IPS-20b (cell line): ENCODE results near the gene SLC25A36.
"Not testable (repeated sequence)": the region's sequence is repeated elsewhere in the genome, so short reads cannot be mapped to it uniquely, and the experiment has no call there.

ENCODE experiments used
- H3K27ac ChIP-seq: one replicate; pipeline ENCODE4 v1.5.1; 2013; ENCODE audit warnings: low read length
- H3K27me3 ChIP-seq: 2 replicates; pipeline ENCODE4 v1.6.1; 2013; ENCODE audit warnings: mild to moderate bottlenecking, low read length, inconsistent platforms; ENCODE audit not compliant: insufficient read depth
- H3K36me3 ChIP-seq: 2 replicates; pipeline ENCODE4 v1.6.1; 2013; ENCODE audit warnings: low read depth, mild to moderate bottlenecking, inconsistent platforms, low read length, moderate library complexity; ENCODE audit not compliant: insufficient read depth
- H3K4me1 ChIP-seq: 2 replicates; pipeline ENCODE4 v1.6.1; 2013; ENCODE audit warnings: mild to moderate bottlenecking, control low read depth, inconsistent platforms, low read length, moderate library complexity; ENCODE audit not compliant: insufficient read depth
- H3K4me3 ChIP-seq: 2 replicates; pipeline ENCODE4 v1.5.1; 2013; ENCODE audit warnings: mild to moderate bottlenecking, low read length, inconsistent platforms
- H3K9ac ChIP-seq: 2 replicates; pipeline ENCODE4 v1.6.1; 2013; ENCODE audit warnings: low read depth, mild to moderate bottlenecking, inconsistent platforms, low read length, moderate library complexity
- H3K9me3 ChIP-seq: 2 replicates; pipeline ENCODE4 v1.6.1; 2013; ENCODE audit warnings: mild to moderate bottlenecking, low read depth, low read length, inconsistent platforms; ENCODE audit not compliant: insufficient read depth

SLC25A36 gene

GRCh38 chr3:140953028-140953960 lies 11.7 kb downstream of the SLC25A36 start:
- Histone ChIP-seq H3K4me1 (peaks cover 15% of the 10 kb centered on the region; the same call in 1 of the 2 replicates), H3K4me3 (no peak overlapping the region), H3K36me3 (peaks cover 27% of the 10 kb centered on the region), H3K9me3 (no peaks in the 10 kb centered on the region), H3K9ac (no peak overlapping the region), H3K27me3 (no peaks in the 10 kb centered on the region), H3K27ac (no peak overlapping the region)

GRCh38 chr3:140954576-140954975 lies 12.9 kb downstream of the SLC25A36 start:
- Histone ChIP-seq H3K4me1 (peaks cover 15% of the 10 kb centered on the region; the same call in 1 of the 2 replicates), H3K9me3 (no peaks in the 10 kb centered on the region), H3K4me3 (no peak overlapping the region), H3K9ac (no peak overlapping the region), H3K27me3 (no peaks in the 10 kb centered on the region), H3K27ac (no peak overlapping the region), H3K36me3 (peaks cover 28% of the 10 kb centered on the region; the same call in 1 of the 2 replicates)

- H3K4me1 ChIP-seq, result peaks cover 7% of the 10 kb centered on the region; the same call in 1 of the 2 replicates
- no peak overlapping the region for H3K9ac ChIP-seq
- H3K27me3 ChIP-seq, result no peaks in the 10 kb centered on the region
- peaks cover 39% of the 10 kb centered on the region for H3K36me3 ChIP-seq
- no peaks in the 10 kb centered on the region for H3K9me3 ChIP-seq
- no peak overlapping the region for H3K4me3 ChIP-seq
- no peak overlapping the region for H3K27ac ChIP-seq
Measured at GRCh38 chr3:140955645-140956044, 14.0 kb downstream of the SLC25A36 start.

GRCh38 chr3:140956058-140956835 lies 14.6 kb downstream of the SLC25A36 start:
- H3K9me3 ChIP-seq, result no peaks in the 10 kb centered on the region
- no peak overlapping the region for H3K9ac ChIP-seq
- H3K27ac ChIP-seq, result no peak overlapping the region
- peaks cover 45% of the 10 kb centered on the region for H3K36me3 ChIP-seq
- no peaks in the 10 kb centered on the region for H3K27me3 ChIP-seq
- H3K4me3 ChIP-seq, result no peak overlapping the region
- peaks cover 7% of the 10 kb centered on the region; the same call in 1 of the 2 replicates for H3K4me1 ChIP-seq

GRCh38 chr3:140972833-140973232 lies 31.2 kb downstream of the SLC25A36 start:
- Histone ChIP-seq H3K27me3 (no peaks in the 10 kb centered on the region), H3K4me1 (no peaks in the 10 kb centered on the region), H3K9me3 (no peaks in the 10 kb centered on the region), H3K27ac (no peak overlapping the region), H3K36me3 (peaks cover 51% of the 10 kb centered on the region), H3K9ac (no peak overlapping the region), H3K4me3 (no peak overlapping the region)

GRCh38 chr3:140974900-140975299 lies 33.3 kb downstream of the SLC25A36 start:
- no peak overlapping the region for H3K27ac ChIP-seq
- no peaks in the 10 kb centered on the region for H3K27me3 ChIP-seq
- H3K36me3 ChIP-seq, result peaks cover 58% of the 10 kb centered on the region
- H3K4me3 ChIP-seq, result no peak overlapping the region
- H3K9ac ChIP-seq, result no peak overlapping the region
- H3K4me1 ChIP-seq, result no peaks in the 10 kb centered on the region
- H3K9me3 ChIP-seq, result no peaks in the 10 kb centered on the region

GRCh38 chr3:140980663-140981062 lies 39.0 kb downstream of the SLC25A36 start:
- H3K4me3 ChIP-seq, result no peak overlapping the region
- no peak overlapping the region for H3K9ac ChIP-seq
- H3K9me3 ChIP-seq, result no peaks in the 10 kb centered on the region
- H3K27ac ChIP-seq, result no peak overlapping the region
- H3K4me1 ChIP-seq, result no peaks in the 10 kb centered on the region
- peaks cover 27% of the 10 kb centered on the region for H3K36me3 ChIP-seq
- H3K27me3 ChIP-seq, result no peaks in the 10 kb centered on the region

GRCh38 chr3:140987792-140988191 lies 46.2 kb downstream of the SLC25A36 start:
- not testable (repeated sequence) for H3K27me3 ChIP-seq, H3K4me3 ChIP-seq, H3K9ac ChIP-seq, H3K4me1 ChIP-seq, H3K36me3 ChIP-seq, H3K27ac ChIP-seq, H3K9me3 ChIP-seq

- no peak overlapping the region for H3K27ac ChIP-seq
- no peak overlapping the region for H3K4me3 ChIP-seq
- H3K4me1 ChIP-seq, result no peaks in the 10 kb centered on the region
- no peaks in the 10 kb centered on the region for H3K36me3 ChIP-seq
- H3K27me3 ChIP-seq, result no peaks in the 10 kb centered on the region
- H3K9ac ChIP-seq, result no peak overlapping the region
- H3K9me3 ChIP-seq, result peaks cover 6% of the 10 kb centered on the region
Measured at GRCh38 chr3:140994316-140994715, 52.7 kb downstream of the SLC25A36 start.

- H3K27me3 ChIP-seq, H3K27ac ChIP-seq, H3K9ac ChIP-seq, H3K9me3 ChIP-seq, H3K4me1 ChIP-seq, H3K4me3 ChIP-seq, H3K36me3 ChIP-seq: not testable (repeated sequence)
Measured at GRCh38 chr3:140994861-140995260, 53.2 kb downstream of the SLC25A36 start.

GRCh38 chr3:140995881-140996280 lies 54.2 kb downstream of the SLC25A36 start:
- H3K36me3 ChIP-seq, result no peaks in the 10 kb centered on the region
- H3K9me3 ChIP-seq, result peaks cover 6% of the 10 kb centered on the region
- no peaks in the 10 kb centered on the region for H3K27me3 ChIP-seq
- H3K4me1 ChIP-seq, result no peaks in the 10 kb centered on the region
- no peak overlapping the region for H3K4me3 ChIP-seq
- H3K9ac ChIP-seq, result no peak overlapping the region
- H3K27ac ChIP-seq, result no peak overlapping the region
